HG02938 (cell line): ENCODE data around the gene SCN4A.

Experiments used
- ATAC-seq: cut with Tn5 transposase; IDR thresholded peaks from one replicate; pipeline ENCODE4 v1.9.1; 2021; ENCODE audit warnings: mild to moderate bottlenecking, moderate library complexity; ENCODE audit not compliant: unreplicated experiment

SCN4A gene

DNA sequence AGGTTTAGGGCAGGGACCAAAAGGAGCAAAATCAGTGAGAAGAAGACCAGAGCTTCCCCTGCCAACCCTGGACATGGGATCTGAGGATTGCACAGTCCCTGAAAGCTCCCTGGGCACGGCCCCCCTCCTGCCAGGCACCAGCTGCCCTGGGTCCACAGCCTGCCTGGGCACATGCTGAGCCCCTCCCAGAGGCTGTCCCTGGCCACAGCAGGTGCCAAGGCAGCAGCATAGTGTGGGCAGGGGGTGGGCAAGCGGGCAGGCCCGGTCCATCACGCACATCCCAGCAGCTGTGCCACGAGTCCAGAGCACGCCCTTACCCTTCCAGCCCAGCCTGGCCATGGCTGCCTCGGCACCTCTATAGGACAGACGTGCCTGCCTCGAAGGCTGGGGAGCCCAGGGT, 12.7 kb downstream of the SCN4A start:
- no peak for ATAC-seq

- ATAC-seq = no peak
Observed at GRCh38 chr17:63956296-63956920, 16.3 kb downstream of the SCN4A start.

GRCh38 chr17:63955791-63956190, 16.9 kb downstream of the SCN4A start:
- no peak for ATAC-seq

GRCh38 chr17:63955232-63955631, 17.5 kb downstream of the SCN4A start:
- no peak for ATAC-seq

DNA sequence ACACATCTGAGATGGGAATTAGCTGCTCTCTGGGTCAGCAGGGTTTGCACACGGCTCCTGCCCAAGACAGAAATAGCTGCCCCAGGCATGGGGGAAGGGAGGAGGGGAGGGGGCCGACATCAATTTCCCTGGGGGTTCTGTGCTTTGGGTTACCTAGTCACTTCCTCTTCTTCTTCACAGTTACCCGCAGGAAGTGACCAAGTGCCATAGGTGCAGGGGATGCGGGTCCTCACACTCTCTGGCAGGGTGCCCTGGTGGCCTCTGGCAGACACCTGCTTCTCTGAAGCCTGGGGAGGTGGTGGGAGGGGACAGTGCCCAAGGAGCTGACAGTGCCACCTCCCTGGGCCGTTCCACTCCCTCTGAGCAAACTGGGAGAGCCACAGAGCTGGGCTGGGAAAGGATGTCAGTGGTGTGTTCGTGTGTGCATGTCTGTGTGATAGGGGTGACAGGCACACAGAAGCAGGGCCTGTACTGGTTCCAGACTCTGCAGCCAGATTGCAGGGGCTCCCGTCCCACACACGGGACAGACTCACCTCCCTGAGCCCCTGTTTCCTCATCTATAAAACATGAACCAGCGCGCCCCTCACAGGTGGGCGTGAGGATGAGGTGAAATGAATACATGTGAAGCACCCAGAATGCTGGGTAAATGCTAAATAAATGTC, 18.2 kb downstream of the SCN4A start:
- no peak for ATAC-seq

- no peak for ATAC-seq
Observed at GRCh38 chr17:63950940-63951907, 21.5 kb downstream of the SCN4A start.

DNA sequence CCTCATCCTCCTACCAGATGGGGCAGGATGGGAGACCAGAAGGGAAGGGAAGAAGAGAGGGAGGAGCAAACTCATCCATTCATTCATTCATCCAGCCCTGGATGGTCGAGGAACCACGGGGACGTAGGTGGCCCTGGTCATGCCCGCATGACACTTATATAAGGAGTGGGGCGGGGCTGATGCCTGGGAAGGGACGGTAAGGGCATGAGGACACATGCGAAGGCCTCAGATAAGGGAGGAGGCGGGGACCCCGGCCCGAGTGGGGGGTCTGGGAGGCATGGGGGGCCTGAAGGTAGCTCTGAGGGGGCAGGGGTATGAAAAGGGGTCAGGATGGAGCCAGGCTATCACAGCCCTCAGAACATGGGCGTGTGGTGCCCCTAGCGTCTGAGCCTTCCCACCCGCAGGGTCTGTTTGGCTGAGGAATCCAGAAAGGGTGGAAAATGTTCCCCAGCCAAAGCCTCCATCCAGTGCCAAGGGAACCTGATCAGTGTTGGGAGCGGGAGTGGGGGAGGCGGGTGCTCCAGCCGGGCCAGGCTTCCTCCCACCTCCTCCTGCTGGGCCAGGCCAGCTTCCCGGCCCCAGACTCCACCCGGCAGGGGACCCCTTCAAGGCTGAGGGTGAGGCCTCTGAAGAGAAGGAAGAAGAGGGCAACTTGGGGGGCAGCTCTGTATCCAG, 23.0 kb downstream of the SCN4A start:
- ATAC-seq = no peak

GRCh38 chr17:63948521-63948920, 24.2 kb downstream of the SCN4A start:
- no peak for ATAC-seq

DNA sequence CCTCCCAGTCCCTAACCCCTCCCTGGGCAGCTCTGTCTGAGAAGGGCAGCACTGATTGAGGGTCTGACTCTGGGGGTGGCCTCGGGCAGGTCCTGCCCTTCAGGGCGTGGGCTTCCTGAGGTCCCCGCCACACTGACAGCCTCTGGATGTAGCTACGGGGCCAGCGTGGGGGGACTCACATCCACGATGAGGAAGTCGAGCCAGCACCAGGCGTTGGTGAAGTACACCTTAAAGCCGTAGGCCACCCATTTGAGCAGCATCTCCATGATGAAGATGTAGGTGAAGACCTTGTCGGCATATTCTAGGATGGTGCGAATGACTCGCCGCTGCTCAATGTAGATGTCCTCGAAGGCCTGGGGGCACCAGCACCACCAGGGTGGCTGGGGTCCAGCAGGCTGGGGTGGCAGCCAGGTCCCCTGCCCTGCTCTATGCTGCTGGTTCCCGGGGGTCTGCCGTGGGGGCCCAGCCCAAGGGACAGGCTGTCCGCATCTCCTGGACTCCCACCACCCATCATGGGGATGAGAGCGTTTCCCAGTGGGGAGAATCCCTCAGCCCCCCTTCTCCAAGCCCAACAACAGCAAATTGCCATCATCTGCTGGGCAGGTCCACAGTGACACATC, 24.9 kb downstream of the SCN4A start:
- no peak for ATAC-seq

GRCh38 chr17:63946440-63947363, 26.0 kb downstream of the SCN4A start:
- ATAC-seq = no peak

DNA sequence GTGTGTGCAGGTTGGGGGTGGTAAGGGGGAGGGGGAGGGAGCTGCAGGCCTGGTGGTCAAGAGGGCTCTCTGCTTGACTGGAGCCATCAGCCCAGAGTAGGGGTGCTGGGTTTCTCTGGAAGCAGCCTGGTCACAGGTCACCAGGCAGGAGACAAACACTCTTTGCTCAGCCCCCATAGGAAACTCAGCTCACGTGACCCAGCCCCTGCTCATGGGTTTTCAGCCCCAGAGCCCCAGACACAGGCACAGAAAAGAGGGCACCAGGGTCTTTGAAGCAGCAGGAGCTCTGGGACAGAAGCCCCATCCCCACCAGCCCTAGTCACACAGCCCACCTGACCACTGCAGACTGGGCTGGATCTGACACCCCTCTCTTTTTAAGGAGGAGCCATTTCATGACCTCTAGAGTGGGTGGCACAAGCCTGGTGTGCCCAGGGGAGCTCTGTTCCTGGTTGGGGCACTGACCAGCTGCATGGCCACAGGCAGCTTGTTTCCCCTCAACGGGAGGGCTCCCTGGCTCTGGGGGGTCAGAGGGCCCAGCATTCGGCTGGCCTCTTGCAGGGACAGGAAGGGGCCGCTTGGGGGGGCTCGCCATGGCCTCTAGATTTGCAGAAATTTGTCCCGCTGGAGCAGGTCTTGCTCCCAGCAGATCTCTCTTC, 26.8 kb downstream of the SCN4A start:
- ATAC-seq = no peak

- no peak for ATAC-seq
Observed at GRCh38 chr17:63944736-63945499, 27.8 kb downstream of the SCN4A start.

DNA sequence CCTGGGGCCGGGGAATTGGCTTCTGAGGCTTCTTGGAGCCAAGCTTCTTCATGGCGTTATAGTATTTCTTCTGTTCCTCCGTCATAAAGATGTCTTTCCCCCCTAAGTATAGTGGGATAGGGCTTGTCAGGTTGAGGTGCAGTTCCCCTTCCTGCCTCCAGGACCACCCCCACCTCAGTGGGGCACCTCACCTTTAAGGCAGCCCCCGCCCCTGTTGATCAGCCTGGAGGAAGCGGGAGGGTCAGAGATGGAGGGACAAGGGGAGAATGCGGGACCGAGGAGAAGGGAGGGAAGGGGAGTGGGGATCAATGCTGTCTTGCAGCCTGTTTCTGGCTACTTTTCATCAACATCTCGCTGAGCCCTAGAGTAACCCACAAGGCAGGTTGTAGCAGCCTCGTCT, 29.0 kb downstream of the SCN4A start:
- ATAC-seq = no peak

GRCh38 chr17:63942309-63942985, 30.3 kb downstream of the SCN4A start:
- ATAC-seq = no peak

DNA sequence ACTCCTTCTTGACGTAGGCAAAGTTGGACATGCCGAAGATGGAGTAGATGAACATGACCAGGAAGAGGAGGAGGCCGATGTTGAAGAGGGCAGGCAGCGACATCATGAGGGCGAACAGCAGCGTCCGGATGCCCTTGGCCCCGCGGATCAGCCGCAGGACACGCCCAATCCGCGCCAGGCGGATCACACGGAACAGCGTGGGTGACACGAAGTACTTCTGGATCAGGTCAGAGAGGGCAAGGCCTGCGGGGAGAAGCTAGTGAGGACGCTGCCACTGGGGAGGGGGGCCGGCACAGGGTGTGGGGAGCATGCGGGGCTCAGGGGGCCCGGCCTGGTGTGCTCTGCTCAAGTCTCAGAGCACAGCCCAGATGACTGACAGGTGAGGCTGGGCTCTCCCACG, 31.0 kb downstream of the SCN4A start:
- no peak for ATAC-seq

GRCh38 chr17:63941162-63941561, 31.6 kb downstream of the SCN4A start:
- no peak for ATAC-seq

- ATAC-seq = no peak
Observed at GRCh38 chr17:63940584-63940983, 32.1 kb downstream of the SCN4A start.

DNA sequence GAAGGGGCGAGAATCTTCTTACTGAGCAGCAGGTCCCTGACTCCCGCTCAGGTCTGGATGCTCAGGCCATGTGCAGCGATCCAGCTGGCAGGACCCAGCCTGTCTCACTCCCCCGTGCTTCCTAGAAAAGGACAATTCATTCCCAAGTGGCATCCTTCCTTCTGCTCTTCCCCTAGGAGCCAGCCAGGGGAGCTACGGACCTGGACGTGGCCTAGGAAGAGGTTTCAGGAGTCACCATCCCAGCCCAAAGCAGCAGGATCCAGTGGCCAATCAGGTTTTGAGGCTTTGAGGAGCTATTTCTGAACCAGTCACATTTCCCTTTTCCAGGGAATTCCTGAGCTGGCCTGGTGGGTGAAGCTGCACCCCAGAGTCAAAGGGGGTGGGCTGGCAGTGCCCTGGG, 32.8 kb downstream of the SCN4A start:
- no peak for ATAC-seq
